ENCODE data around the gene MAMLD1. TPM values are rescaled to one million over a fixed set of nuclear protein-coding genes. Genes with fewer than 3 reads are reported as not detected.

Gene MAMLD1
- total and polyA plus RNA-seq, 12 donors = 1.4 to 11.2 (median 6.5) TPM

- Histone ChIP-seq H3K27me3 (no peaks in the 10 kb centered on the region), H3K4me1 (replicated peaks in 1 of 2) (peaks cover 0 to 4% of the 10 kb centered on the region in 2 donors), H3K27ac (peak overlapping the region in 4 of 5 donors; percentile 63 to 91 (median 86)), H3K36me3 (replicated peaks in 1 of 2) (no peaks in the 10 kb centered on the region), H3K9me3 (replicated peaks in 1 of 3) (no peaks in the 10 kb centered on the region), H3K4me3 (peak overlapping the region in 2 of 4 donors; percentile 43 to 63)
- WGBS, 4 donors = 0 to 44% (median 15%) methylated on average over 3 to 66 of the region's 66 CpGs
- peak in 6 of 7 donors; percentile 28 to 53 (median 36) for DNase-seq
- intact Hi-C loops (cut with DNase I) = no loop called here
- TF ChIP-seq POLR2A (IDR thresholded peaks at IDR 0.05) (no peak), CTCF (IDR thresholded peaks at IDR 0.05) (no peak)
These were observed 1.4 kb downstream of the MAMLD1 start for GRCh38 chrX:150364347-150365050.

- intact Hi-C loops (cut with DNase I) = no loop called here
- H3K9me3 ChIP-seq (replicated peaks in 1 of 3) = no peaks in the 10 kb centered on the region
- peak; percentile 67 to 82 (median 75) for DNase-seq
- H3K36me3 ChIP-seq (replicated peaks in 1 of 2) = no peaks in the 10 kb centered on the region
- peak; percentile 32 to 68 for TF ChIP-seq POLR2A (IDR thresholded peaks at IDR 0.05)
- TF ChIP-seq CTCF (IDR thresholded peaks at IDR 0.05) = peak; percentile 20 to 80 (median 59)
- no peaks in the 10 kb centered on the region for H3K27me3 ChIP-seq
- peak overlapping the region in 2 of 4 donors; percentile 43 to 63 for H3K4me3 ChIP-seq
- peaks cover 0 to 4% of the 10 kb centered on the region in 2 donors for H3K4me1 ChIP-seq (replicated peaks in 1 of 2)
- peak overlapping the region; percentile 39 to 91 (median 85) for H3K27ac ChIP-seq
- 0 to 36% (median 13%) methylated on average over 11 to 75 of the region's 75 CpGs for WGBS, 4 donors
These were observed 2.2 kb downstream of the MAMLD1 start for GRCh38 chrX:150365051-150365989.

- DNase-seq = peak; percentile 47 to 75 (median 63)
- peak in 1 of 2 donors; percentile 11 for TF ChIP-seq POLR2A (IDR thresholded peaks at IDR 0.05)
- TF ChIP-seq CTCF (IDR thresholded peaks at IDR 0.05) = no peak
- Histone ChIP-seq H3K27me3 (no peaks in the 10 kb centered on the region), H3K4me1 (replicated peaks in 1 of 2) (peaks cover 0 to 4% of the 10 kb centered on the region in 2 donors), H3K36me3 (replicated peaks in 1 of 2) (no peaks in the 10 kb centered on the region), H3K9me3 (replicated peaks in 1 of 3) (no peaks in the 10 kb centered on the region), H3K4me3 (peak overlapping the region in 2 of 4 donors; percentile 43 to 63), H3K27ac (peak overlapping the region; percentile 76 to 91 (median 85))
- intact Hi-C loops (cut with DNase I) = no loop called here
- 1 to 38% (median 17%) methylated on average over 24 of the region's 24 CpGs for WGBS, 4 donors
These were observed 3.1 kb downstream of the MAMLD1 start for GRCh38 chrX:150365990-150366911.
